Measurements from ENCODE around the gene HS6ST1.

HS6ST1 gene

DNA sequence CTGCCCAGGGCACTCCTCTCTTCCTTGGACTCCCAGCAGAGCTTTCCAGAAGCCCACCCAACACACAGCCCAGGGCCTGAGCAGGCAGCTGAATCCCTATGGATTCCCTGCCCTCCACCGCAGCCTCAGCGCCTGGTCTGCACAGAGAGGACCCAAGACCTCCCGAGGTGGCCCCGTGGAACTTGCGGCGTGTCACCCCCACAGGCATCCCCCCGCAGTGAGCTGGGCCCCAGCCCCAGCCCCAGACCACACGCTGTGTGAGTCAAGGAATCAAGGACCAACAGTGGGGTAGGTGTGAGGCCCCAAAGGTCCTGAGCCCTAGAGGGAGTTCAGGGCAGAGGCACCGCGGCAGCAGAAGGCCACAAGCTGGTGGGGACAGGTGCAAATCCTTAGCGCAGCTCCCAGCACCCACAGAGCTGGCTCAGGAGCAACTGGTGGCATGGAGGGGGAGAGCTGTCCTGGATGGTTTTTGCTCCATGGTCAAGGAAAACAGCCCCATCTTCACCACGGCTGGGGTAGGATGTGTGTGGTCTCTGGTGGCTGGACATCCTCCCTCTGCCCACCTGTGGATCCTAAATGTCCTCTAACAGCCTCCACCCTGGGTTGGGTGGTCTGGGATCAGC, 8.5 kb downstream of the HS6ST1 start:
- no peak for DNase-seq (ENCODE audit: low read depth)

DNA sequence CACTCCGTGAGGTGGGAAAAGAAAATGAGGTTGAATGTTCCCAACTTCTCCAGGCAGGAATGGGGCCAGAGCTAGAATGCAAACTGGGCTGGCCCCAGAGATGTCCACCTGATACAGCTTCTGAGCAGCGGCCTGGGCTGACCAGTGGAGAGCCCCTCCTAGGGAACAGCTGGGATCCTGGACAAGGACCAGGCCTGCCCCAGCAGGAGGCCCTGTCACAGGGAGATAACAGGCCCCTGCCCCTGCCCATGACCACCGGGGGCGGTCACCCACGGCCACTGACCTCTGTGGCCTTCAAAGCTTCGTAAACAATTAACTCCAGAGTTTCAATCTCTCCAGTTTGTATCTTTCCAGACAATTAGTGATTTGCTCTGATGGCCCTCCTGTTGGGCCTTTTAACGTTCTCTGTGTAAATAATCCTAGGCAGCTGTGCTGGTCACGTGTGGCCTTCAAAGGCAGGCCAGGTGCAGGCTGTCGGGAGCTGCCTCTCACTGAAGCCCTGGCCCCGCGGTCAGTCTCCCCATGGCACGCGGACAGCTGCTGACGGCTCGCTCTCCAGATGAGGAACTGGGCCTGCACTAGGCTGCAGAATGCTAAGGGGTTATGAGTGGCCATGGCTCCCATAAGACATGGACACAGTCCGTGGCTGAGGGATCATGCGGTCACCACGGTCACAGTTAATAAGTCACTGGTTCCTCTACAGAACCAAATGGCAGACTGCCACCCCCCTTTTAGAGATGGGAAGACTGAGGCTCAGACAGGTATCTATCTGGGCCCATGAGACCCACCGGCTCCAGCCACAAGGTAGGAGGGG, 9.2 kb downstream of the HS6ST1 start:
- DNase-seq (ENCODE audit: low read depth): no peak

DNA sequence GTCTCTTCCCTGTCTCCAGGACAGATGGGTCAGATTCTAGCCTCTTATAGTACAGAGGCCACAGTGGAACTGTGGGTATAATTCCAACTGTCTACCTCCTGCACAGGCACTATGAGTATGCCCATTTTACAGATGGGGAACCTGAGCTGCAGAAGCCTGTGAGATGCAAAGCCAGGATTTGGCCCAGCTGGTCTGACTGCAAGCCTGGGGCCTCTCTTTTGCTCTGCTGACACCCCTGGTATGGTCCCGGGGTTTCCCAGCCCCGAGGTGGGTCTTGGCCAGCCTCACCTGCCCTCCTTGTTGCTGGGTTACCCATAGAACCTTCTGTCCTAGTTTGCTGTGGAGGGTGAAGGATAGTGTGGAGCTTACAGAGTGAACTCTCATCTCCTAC, 9.8 kb downstream of the HS6ST1 start:
- DNase-seq (ENCODE audit: low read depth): no peak

DNA sequence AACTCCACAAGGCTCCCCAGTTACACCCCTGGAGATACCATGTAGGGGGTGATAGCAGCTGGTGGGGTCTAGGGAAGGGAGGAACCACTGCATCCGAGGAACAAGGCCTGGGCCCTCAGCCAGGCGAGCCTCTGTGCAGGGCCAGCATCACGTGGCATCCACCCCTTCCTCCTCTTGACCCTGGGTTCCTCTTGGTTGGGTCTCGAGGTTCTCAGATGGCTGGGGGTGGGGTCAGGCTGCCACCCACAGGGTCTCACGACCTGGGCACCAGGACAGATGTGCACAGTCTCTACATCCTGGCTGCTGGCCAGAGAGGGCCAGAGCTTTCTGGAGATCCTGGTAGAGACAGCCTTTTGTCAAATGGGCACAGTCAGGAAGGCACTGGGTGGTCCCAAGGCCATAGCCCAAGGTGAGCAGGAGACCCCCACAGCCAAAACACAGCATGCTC, 10.4 kb downstream of the HS6ST1 start:
- DNase-seq (ENCODE audit: low read depth): no peak

DNA sequence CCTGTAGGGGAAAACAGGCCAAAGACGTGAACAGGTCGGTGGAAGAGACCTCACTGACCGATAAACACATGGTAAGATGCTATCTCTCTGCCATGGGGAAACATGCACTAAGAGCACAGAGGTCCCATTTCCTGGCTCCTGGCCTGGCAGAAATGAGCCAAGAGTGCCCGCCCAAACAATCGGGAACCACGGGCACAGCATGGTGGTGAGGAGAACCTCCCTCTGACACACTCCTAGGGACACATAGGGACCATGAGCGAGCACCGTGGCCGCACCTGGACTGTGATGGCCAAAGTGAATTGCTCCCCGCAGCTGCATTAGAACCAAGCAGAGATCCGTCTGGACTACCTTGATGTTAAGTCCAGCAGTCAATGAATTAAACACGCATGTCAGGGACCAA, 11.1 kb downstream of the HS6ST1 start:
- DNase-seq (ENCODE audit: low read depth): no peak

DNA sequence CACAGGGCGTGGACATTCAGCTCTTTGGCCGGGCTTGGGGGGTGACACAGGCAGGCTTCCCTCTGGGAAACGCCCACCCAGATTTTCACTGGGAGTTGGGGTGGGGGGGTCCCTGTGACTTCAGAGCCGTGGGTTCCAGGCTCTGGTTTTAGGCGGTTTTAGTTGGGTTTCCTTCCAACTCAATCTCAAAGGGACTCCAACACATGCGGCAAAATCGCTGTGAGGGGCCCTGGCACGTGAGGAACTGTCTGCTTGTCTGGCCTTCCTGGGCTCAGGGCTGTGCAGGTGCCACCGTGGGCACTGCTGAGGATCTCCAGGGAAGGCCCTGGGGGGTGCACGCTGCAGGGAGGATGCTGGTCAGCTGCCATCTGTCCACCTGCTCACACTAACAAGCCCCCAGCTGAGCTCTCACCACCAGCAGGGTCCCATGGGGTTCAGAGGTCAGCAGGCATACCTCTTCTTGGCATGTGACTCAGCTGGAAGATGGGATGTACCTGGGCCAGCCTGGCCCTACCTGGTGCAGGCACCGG, 11.7 kb downstream of the HS6ST1 start:
- DNase-seq (ENCODE audit: low read depth): no peak

DNA sequence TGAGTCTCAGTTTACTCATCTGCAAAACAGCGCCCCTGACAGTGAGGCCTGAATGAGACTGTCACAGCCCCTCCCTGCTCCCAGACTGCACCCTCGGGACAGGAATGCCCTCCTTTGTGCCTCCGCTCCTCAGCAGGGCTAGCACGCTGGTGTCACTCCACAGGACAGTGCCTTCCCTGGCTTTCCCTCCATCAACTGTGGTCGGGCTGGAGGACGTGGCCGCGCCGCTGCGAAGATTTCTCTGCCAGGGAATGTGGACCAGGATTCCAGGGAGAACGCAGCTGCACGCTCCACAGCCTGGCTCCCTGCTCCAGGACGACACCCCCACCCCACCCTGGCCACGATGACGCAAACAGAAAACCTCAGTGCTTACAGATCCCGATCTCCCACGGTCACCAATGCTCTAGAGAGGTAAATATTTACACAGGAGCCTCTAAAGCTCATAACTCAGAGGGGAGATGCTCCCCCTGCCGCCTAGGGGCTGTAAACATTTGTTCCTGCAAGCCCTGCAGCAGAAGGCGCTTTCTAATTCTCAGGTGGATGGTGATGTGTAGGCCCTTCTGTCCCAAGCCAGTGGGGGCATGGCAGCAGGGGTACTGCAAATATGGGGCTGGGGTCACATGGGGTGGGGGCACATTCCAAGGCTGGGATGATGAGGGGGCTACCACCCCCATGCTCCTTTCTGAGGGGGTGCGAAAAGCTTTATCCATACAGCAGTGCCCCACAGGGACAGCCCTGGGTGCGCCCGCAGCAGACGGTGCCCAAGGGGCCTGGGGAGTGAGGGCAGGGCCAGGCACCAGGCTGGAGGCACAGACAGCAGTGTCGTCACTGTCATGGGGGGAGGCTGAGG, 12.4 kb downstream of the HS6ST1 start:
- no peak for DNase-seq (ENCODE audit: low read depth)

DNA sequence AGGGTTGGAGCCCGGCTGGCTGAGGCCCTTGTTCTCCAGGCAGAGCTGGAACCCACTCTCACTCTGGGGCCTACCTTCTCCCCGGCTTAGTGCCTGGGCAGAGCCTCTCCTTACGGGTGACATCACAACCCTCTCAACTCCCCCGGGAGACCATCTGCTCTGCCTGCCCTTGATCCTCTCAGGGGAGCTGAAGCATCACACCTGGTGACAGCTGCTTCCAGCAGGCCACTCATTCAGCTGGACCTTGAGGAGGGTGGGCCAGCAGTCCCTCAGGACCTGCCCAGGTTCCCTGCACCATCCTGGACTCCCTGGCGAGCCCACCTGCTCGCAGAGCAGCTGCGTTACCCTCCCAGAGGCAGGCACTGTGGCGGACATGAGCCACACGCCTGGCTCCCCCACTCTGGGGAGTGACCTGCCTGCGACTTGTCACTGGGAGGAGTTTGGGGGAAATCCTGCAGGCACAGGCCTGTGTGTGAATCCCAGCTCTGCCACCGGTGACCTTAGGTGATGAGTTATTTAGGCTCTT, 13.1 kb downstream of the HS6ST1 start:
- DNase-seq (ENCODE audit: low read depth): no peak

DNA sequence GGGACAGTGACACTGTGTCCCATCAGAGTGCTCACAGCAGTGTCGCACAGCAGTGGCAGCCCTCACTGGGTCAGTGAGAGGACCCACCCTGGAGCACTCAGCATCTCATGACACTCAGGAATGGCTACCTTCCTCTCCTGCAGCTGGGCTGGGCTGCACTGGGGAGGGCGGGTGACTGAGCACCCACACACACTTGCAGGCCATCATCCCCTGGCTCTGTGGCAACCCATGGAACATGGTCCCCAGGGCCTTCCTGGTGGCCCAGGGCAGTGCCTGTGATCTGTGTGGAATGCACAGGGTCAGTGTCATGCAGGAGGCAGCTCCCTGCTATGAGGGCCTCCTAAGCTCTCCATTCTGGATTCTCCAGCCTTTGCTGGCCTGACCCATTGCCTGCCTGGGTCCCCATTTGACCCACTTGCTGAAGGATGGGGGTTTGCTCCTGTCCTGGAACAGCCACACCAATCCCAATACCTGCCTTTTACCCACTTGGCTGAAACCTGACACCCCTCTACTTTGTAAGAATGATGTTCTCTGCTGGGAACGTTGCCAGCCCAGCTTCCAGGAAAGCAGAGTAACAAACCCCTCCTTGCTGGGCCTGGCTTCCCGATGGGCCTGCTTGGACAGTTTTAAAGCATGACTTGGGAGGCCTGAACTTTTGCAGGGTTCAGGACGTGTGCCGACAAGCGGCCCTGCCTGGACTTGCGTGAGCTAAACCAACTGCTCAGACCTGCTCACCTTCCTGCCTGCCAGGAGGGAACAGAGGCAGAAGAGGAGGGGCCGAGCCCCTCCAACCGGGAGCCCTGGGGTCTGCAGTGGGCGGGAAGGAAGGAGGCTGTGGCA, 13.7 kb downstream of the HS6ST1 start:
- no peak for DNase-seq (ENCODE audit: low read depth)

DNA sequence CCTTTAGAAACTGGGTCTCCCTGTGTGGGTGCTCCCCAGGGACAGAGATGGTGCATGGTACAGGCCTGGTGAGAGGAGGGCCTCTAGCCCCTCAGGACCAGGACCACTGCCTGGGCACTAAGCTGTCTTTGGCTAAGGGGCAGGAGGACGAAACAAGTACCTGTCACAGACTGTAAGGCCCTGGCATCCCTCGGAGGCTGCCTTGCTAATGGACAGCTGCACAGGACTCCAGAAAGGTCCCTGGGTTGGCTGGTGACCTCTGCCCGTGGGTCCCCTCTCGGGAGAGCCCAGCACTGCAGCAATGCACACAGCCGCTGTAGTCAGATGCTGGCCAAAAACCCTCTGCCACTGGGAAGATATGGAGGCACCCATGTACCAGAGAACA, 14.3 kb downstream of the HS6ST1 start:
- no peak for DNase-seq (ENCODE audit: low read depth)

DNA sequence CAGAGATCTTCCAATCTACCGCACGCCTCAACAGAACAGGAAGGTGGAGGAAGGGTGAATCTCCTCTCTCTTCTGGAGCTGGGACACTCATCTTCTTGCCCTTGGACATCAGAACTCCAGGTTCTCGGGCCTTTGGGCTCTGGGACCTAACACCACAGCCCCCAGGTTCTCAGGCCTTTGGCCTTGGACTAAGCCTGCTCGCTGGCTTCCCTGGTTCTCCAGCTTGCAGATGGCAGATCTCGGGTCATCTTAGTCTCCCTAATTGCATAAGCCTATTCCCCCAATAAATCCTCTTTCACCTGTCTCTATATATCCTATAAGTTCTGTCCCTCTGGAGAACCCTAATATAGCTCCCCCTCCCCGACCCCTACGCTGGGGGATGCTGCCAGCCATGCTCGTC, 14.8 kb downstream of the HS6ST1 start:
- no peak for DNase-seq (ENCODE audit: low read depth)

DNA sequence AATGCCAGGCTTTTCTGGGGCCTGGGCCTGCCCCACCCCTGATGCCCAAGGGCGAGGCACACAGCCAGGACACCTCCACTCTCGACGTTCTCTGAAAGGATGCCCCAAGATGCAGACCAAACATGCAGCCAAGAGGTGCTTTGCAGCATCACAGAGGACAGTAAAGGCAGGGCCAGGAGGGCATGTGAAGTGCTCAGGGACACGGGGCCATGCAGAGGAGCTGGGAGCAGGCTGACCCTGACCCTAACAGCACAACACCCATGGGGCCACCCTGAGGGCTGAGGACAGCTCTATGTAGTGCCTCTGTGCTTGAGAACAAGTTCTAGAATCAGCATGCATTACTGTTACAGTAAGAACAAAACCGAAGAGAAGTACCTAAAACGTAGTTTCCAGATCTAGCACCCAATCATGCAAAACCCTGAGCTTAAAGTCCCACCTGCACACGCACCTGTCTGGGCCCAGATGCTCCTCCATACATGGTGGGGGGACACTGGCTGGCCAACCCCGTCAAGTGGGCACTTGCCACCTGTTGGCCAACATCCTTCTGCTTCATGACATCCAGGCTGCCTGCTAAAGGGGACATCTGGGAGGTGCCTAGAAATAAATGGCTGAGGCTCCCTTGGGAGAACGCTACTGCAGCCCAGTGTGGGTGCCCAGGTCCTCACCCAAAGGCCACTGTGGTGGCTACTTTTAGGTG, 15.4 kb downstream of the HS6ST1 start:
- DNase-seq (ENCODE audit: low read depth): no peak

DNA sequence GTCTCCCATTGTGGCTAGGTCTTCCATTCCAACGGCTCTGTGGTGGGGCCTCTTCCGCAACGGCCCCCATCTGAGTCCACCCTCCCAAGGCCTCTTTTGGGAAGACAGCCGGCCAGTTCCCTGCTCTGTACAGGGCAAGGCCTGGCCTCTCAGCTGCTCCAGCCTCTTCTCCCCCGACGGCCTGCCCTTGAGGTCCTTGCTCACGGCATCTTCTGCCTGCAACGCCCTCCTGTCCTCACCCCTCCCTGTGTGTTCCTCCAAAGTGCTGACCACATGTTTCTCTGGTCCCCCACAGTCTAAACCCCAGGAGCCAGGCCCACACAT, 16.0 kb downstream of the HS6ST1 start:
- no peak for DNase-seq (ENCODE audit: low read depth)

DNA sequence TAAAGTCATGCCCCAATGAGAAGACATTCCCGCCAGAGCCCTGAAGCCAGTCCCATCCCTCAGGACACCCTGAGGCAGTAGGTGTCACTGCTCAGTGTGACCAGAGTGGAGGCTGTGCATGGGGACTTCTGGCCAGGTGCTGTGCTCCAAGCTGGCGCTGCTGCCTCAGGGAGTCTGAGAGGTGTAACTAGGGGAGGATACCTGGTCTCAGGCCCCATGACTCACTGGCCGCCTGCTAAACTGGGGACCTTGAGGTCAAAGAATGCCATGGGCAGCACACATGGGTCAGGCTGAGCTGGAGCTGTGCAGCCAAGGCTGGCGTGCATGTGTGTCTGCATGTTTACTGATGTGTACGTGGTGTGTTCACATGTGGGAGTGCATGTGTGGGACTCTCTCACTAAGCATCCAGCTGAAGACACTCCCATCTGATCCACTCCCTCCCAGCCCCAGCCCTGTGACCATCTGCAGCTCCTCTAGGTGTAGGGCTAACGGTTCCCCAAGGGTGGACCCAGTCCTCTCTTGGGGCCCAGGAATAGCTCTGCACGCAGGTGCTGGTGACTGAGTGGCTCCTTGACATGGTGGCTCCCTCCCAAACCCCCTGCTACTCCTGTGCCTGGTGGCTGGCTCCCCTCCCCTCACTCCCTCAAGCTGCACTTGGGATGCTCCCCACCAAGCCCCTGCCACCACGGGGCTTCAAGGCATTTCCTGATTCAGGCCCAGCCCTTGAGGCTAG, 16.5 kb downstream of the HS6ST1 start:
- DNase-seq (ENCODE audit: low read depth): no peak

DNA sequence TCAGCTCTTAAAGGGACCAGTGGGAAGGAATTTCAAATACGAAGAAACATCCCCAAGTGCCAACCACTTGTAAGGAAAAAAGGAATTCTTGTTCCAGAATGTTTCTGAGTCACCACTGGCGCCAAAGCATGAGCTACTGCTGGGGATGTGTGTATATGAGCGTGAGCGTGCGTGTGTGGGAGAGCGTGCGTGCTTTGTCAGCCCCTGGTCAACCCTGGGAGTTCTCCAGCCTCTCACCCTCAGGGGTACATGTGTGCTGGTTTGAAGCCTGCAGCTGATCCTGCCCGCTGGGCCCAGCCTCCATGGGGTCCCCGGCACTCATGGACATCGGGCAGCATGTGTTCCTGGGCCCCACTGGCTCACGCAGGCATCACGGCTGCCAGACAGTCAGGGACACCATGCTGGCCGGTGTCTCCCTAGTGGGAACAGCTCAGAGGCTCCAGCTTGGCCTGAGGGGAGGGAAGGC, 17.1 kb downstream of the HS6ST1 start:
- DNase-seq (ENCODE audit: low read depth): no peak

DNA sequence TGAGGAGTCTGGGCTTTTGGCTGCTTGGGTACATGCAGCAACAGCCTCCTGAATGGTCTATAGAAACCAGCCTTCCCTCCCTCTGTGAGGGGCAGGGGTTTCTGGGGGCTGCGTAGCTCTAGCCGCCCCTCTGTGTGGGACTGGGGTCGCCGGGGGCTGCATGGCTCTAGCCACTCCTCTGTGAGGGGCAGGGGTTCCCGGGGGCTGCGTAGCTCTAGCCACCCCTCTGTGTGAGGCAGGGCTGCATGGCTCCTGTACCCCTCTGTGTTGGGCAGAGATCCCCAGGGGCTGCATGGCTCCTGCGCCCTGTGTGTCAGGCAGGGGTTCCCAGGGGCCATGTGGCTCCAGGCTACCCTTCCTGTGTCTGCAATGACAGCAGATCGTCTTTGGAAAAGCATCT, 17.6 kb downstream of the HS6ST1 start:
- no peak for DNase-seq (ENCODE audit: low read depth)

DNA sequence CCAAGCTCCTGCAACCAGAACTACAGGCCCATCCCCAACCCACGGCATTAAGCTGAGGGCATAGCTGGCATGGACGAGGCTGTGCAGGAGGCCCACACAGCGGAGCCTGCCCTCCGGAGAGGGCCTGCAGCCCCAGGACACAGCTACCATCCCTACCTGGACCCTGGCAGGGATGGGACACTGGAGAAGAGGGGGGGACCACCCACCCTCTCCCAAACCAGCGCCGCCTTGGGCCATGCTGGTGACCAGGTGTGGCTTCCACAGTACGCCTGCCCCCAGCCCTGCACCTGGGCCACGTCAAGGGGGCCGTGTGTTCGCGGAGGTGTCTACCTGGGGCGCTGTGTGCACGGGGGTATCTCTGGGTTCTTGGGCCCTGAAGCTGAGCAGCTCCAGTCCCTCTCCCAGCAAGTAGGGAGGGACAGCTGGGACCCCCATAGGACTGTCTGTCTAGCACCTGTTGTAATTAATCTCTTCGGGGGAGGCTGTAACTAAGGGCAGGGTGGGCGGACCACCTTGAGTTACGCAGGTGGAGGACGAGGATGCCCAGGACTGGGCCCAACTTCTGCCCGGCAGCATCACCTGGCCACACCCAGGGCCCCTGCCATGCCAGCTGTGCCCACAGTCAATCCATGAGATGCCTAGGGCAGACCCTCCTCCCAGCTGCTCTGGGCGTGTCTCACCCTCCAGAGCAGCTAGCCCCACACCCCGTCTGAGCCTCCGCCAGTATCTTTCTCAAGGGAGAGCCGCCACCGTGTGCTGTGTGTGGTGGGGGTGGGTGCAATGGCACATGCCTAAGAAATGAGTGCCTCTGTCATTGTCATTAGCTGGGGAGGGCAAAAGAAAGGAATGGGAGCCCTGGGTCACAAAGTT, 18.3 kb downstream of the HS6ST1 start:
- DNase-seq (ENCODE audit: low read depth): no peak

DNA sequence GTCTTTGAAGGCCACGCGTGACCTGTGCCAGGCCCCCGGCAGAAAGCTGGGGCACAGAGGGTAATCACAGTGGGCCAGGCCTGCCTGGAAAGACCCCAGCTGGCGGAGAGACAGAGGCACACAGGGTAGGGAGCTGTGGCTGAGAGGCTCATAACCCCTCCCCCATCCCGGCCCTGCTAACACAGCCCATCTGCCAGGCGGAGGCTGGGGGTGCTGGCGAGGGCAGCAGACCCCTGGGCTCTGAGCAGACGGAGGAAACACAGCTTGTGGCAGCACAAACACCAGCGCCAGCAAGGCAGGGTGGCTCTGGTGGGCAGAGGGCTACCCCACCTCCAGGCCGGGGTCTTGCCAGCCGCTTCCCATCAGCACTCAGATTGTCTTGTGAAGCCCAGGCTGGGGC, 19.0 kb downstream of the HS6ST1 start:
- no peak for DNase-seq (ENCODE audit: low read depth)

DNA sequence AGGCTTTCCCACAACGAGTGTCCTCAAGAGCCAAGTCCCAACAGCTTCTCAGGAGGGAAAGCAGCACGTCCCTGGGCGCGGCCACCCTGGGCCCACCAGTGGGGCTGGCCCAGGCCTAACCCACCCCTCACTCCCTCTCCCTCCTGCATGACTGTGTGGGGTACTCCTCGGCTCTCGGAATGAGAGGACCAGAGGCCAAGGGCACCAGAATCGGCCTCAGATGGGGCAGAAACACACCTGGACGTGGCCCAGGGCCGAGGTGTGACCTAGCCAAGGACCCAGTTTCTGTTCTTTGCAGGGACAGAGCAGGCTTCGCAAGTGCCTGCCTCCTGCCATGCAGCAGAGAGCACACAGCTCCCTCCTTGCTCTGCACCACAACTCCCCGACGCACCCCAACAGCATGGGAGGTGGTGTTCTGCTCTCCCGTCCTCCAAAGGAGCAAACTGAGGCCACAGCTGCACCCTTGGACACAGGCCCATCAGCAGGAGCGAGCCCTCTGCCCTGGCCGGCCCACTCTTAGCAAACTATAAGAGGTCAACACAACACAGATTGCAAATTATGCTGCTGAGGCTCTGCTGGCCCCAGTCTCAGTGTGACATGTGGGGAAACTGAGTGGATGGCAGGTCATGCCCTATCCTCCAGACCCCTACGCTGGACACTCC, 19.7 kb downstream of the HS6ST1 start:
- no peak for DNase-seq (ENCODE audit: low read depth)

Measured in stimulated activated CD8-positive, alpha-beta memory T cell treated with anti-CD3 and anti-CD28 coated beads, Interleukin-4, amount 100 ng/mL, for 24 hours (primary cell).